ENCODE measurements around the gene SUSD4. TPM values are rescaled to one million over a fixed set of nuclear protein-coding genes. Genes with fewer than 3 reads are reported as not detected.

The SUSD4 gene
- total RNA-seq, 4 donors from 2014 or later: 0.73 to 8.4 TPM; not detected in 2

- no peak for TF ChIP-seq CTCF (IDR thresholded peaks at IDR 0.05)
- TF ChIP-seq POLR2A (IDR thresholded peaks at IDR 0.05): no peak
- Histone ChIP-seq H3K4me1 (no peaks in the 10 kb centered on the region), H3K27ac (no peak overlapping the region), H3K27me3 (no peaks in the 10 kb centered on the region), H3K36me3 (no peaks in the 10 kb centered on the region), H3K9me3 (no peaks in the 10 kb centered on the region), H3K4me3 (no peak overlapping the region)
- no peak for DNase-seq
- intact Hi-C loops (cut with DNase I; ENCODE audit: low total_unique reads): no loop called here
Observed at GRCh38 chr1:223341121-223341520, 22.9 kb downstream of the SUSD4 start.

- TF ChIP-seq CTCF (IDR thresholded peaks at IDR 0.05) (no peak), POLR2A (IDR thresholded peaks at IDR 0.05) (no peak)
- Histone ChIP-seq H3K27ac (no peak overlapping the region), H3K27me3 (no peaks in the 10 kb centered on the region), H3K9me3 (no peaks in the 10 kb centered on the region), H3K36me3 (no peaks in the 10 kb centered on the region), H3K4me3 (no peak overlapping the region), H3K4me1 (no peaks in the 10 kb centered on the region)
- intact Hi-C loops (cut with DNase I; ENCODE audit: low total_unique reads): no loop called here
- no peak for DNase-seq
Observed at GRCh38 chr1:223340637-223341036, 23.3 kb downstream of the SUSD4 start.

- intact Hi-C loops (cut with DNase I; ENCODE audit: low total_unique reads): no loop called here
- no peaks in the 10 kb centered on the region for H3K27me3 ChIP-seq
- H3K4me3 ChIP-seq: no peak overlapping the region
- H3K36me3 ChIP-seq: no peaks in the 10 kb centered on the region
- no peak for DNase-seq
- H3K4me1 ChIP-seq: no peaks in the 10 kb centered on the region
- H3K9me3 ChIP-seq: no peaks in the 10 kb centered on the region
- TF ChIP-seq CTCF (IDR thresholded peaks at IDR 0.05) (no peak), POLR2A (IDR thresholded peaks at IDR 0.05) (no peak)
- H3K27ac ChIP-seq: no peak overlapping the region
Observed at GRCh38 chr1:223339861-223340260, 24.1 kb downstream of the SUSD4 start.

- no peaks in the 10 kb centered on the region for H3K4me1 ChIP-seq
- TF ChIP-seq POLR2A (IDR thresholded peaks at IDR 0.05): no peak
- TF ChIP-seq CTCF (IDR thresholded peaks at IDR 0.05): no peak
- H3K27ac ChIP-seq: no peak overlapping the region
- H3K9me3 ChIP-seq: no peaks in the 10 kb centered on the region
- H3K27me3 ChIP-seq: no peaks in the 10 kb centered on the region
- no peak for DNase-seq
- no peaks in the 10 kb centered on the region for H3K36me3 ChIP-seq
- intact Hi-C loops (cut with DNase I; ENCODE audit: low total_unique reads): no loop called here
- H3K4me3 ChIP-seq: no peak overlapping the region
Observed at GRCh38 chr1:223338811-223339746, 24.9 kb downstream of the SUSD4 start.

- no peaks in the 10 kb centered on the region for H3K36me3 ChIP-seq
- intact Hi-C loops (cut with DNase I; ENCODE audit: low total_unique reads): no loop called here
- H3K4me1 ChIP-seq: no peaks in the 10 kb centered on the region
- no peak for DNase-seq
- no peaks in the 10 kb centered on the region for H3K27me3 ChIP-seq
- no peak for TF ChIP-seq POLR2A (IDR thresholded peaks at IDR 0.05)
- no peak for TF ChIP-seq CTCF (IDR thresholded peaks at IDR 0.05)
- no peaks in the 10 kb centered on the region for H3K9me3 ChIP-seq
- no peak overlapping the region for H3K27ac ChIP-seq
- no peak overlapping the region for H3K4me3 ChIP-seq
Observed at GRCh38 chr1:223337174-223337869, 26.7 kb downstream of the SUSD4 start.

Measured in uterus (tissue), 4 donors.